ENCODE data around the gene FGGY. TPM values are rescaled to one million over a fixed set of nuclear protein-coding genes. Genes with fewer than 3 reads are reported as not detected.
"Not testable (repeated sequence)": the region's sequence is repeated elsewhere in the genome, so short reads cannot be mapped to it uniquely, and the experiment has no call there.

Gene FGGY
- total RNA-seq, 1 experiment from 2014 or later = 14.6 TPM

- not testable (repeated sequence) for H3K23ac ChIP-seq (ENCODE audit: insufficient read length, low read depth, low read length); H3K14ac ChIP-seq (ENCODE audit: insufficient read depth, low read length); H3K27ac ChIP-seq (ENCODE audit: insufficient read length, low read depth, low read length); H3K4me3 Mint-ChIP-seq; H2AFZ ChIP-seq (ENCODE audit: low read length); H4K8ac ChIP-seq (replicated peaks; ENCODE audit: insufficient read length, low read depth, low read length); H4K5ac ChIP-seq (ENCODE audit: insufficient read length, low read depth, low read length); H3K18ac ChIP-seq (ENCODE audit: insufficient read length, low read depth, low read length); H2BK5ac ChIP-seq (ENCODE audit: insufficient read length, low read length); H3K27me3 ChIP-seq (ENCODE audit: insufficient read depth, low read length); H4K20me1 ChIP-seq (ENCODE audit: control insufficient read depth, insufficient read depth, insufficient read length); H3K4me1 Mint-ChIP-seq; H3T11ph ChIP-seq (ENCODE audit: low read length); H2AK5ac ChIP-seq (ENCODE audit: insufficient read length, low read length); DNase-seq; H3K27me3 Mint-ChIP-seq (ENCODE audit: low read depth); H3K27ac Mint-ChIP-seq; H3K79me1 ChIP-seq (ENCODE audit: insufficient read depth, low read depth, low read length, poor library complexity, severe bottlenecking); H2BK20ac ChIP-seq (ENCODE audit: low read depth, low read length, poor library complexity, severe bottlenecking); H2BK12ac ChIP-seq (ENCODE audit: insufficient read length, low read depth, low read length); H4K91ac ChIP-seq (ENCODE audit: insufficient read length, low read depth, low read length); H3K4me2 ChIP-seq (ENCODE audit: insufficient read depth, insufficient read length, low read length); H3K4me1 ChIP-seq (ENCODE audit: insufficient read depth, low read length); H3K79me2 ChIP-seq (ENCODE audit: insufficient read depth, low read length); H2BK120ac ChIP-seq (ENCODE audit: low read depth, low read length, poor library complexity, severe bottlenecking); H3K56ac ChIP-seq (ENCODE audit: insufficient read length, low read depth, low read length); H3K9ac ChIP-seq (ENCODE audit: extremely low read depth, insufficient read length, low read length); H3K23me2 ChIP-seq (ENCODE audit: insufficient read length, low read depth, low read length, poor library complexity, severe bottlenecking); H3K4ac ChIP-seq (ENCODE audit: low read depth, low read length); H2BK15ac ChIP-seq (ENCODE audit: low read depth, low read length); H3K9me3 ChIP-seq (ENCODE audit: control insufficient read depth, low read depth, low read length)
- peaks cover 6 to 12% of the 10 kb centered on the region in 2 experiments; a peak in 4 of 5 replicates for H3K9me3 Mint-ChIP-seq
- peaks cover 0 to 17% (median 7%) of the 10 kb centered on the region in 3 experiments for H3K36me3 Mint-ChIP-seq (ENCODE audit: insufficient read depth in 1 of 3, low read depth in 3 of 3)
These were observed 168.6 kb downstream of the FGGY start for GRCh38 chr1:59465478-59465877.
